ENCODE data around the gene NOL11.

DNA sequence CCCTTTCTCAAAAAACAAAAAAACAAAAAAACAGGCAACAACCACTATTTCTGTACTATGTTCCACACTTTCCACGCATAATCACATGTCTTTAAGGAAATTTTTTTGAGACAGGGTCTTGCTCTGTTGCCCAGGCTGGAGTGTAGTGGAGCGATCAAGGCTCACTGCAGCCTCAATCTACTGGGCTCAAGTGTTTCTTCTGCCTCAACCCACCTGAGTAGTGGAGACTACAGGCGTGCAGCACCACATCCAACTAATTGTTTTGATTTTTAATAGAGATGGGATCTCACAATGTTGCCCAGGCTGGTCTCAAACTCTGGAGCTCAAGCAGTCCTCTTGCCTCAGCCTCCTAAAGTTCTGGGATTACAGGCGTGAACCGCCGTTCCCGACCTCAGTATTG lies 54.9 kb downstream of the NOL11 start:
- no peak for TF ChIP-seq POLR2A (IDR thresholded peaks at IDR 0.05)
- TF ChIP-seq, protein P1, sequence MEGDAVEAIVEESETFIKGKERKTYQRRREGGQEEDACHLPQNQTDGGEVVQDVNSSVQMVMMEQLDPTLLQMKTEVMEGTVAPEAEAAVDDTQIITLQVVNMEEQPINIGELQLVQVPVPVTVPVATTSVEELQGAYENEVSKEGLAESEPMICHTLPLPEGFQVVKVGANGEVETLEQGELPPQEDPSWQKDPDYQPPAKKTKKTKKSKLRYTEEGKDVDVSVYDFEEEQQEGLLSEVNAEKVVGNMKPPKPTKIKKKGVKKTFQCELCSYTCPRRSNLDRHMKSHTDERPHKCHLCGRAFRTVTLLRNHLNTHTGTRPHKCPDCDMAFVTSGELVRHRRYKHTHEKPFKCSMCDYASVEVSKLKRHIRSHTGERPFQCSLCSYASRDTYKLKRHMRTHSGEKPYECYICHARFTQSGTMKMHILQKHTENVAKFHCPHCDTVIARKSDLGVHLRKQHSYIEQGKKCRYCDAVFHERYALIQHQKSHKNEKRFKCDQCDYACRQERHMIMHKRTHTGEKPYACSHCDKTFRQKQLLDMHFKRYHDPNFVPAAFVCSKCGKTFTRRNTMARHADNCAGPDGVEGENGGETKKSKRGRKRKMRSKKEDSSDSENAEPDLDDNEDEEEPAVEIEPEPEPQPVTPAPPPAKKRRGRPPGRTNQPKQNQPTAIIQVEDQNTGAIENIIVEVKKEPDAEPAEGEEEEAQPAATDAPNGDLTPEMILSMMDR (IDR thresholded peaks at IDR 0.05): no peak
